GM23338 (cell line): ENCODE data around the gene PLSCR2. TPM values are rescaled to one million over a fixed set of nuclear protein-coding genes. Genes with fewer than 3 reads are reported as not detected.

Source experiments
- ATAC-seq: fragments of 200-7000 bp; cut with Tn5 transposase; 3 replicates; pipeline ENCODE4 v1.9.1; 2020
- DNase-seq: peaks from one replicate; pipeline ENCODE4 v3.0.0-alpha.2; 2015; ENCODE audit warnings: low spot score
- H2AFZ ChIP-seq: fragments of 200-600 bp; sonication (generic); 2 replicates; pipeline ENCODE4 v1.8.0; 2016; ENCODE audit warnings: antibody characterized with exemption, mild to moderate bottlenecking, moderate library complexity
- H3F3A ChIP-seq: fragments of 200-600 bp; sonication (generic); replicated peaks from 2 replicates; pipeline ENCODE4 v1.8.0; 2017; ENCODE audit warnings: antibody characterized with exemption, mixed run types, low read depth
- H3K27ac ChIP-seq: fragments of 200-600 bp; sonication (generic); 2 replicates; pipeline ENCODE4 v1.6.1; 2016; ENCODE audit warnings: low read depth
- H3K27me3 ChIP-seq: fragments of 200-600 bp; sonication (generic); 2 replicates; pipeline ENCODE4 v1.8.0; 2016; ENCODE audit warnings: mild to moderate bottlenecking, mixed run types, moderate library complexity; ENCODE audit not compliant: insufficient read depth
- H3K36me3 ChIP-seq: fragments of 200-600 bp; sonication (generic); 2 replicates; pipeline ENCODE4 v1.8.0; 2016; ENCODE audit warnings: mild to moderate bottlenecking; ENCODE audit not compliant: insufficient read depth
- H3K4me1 ChIP-seq: fragments of 200-600 bp; sonication (generic); 2 replicates; pipeline ENCODE4 v1.8.0; 2016; ENCODE audit warnings: mild to moderate bottlenecking, moderate library complexity; ENCODE audit not compliant: insufficient read depth
- H3K4me2 ChIP-seq: fragments of 200-600 bp; sonication (generic); 2 replicates; pipeline ENCODE4 v1.7.1; 2017; ENCODE audit warnings: mixed run types
- H3K4me3 ChIP-seq: fragments of 200-600 bp; sonication (generic); 2 replicates; pipeline ENCODE4 v1.6.1; 2016; ENCODE audit warnings: mixed run types
- H3K79me2 ChIP-seq: fragments of 200-600 bp; sonication (generic); replicated peaks from 2 replicates; pipeline ENCODE4 v1.8.0; 2017; ENCODE audit warnings: mild to moderate bottlenecking; ENCODE audit not compliant: insufficient read depth
- H3K9me2 ChIP-seq: fragments of 200-600 bp; sonication (generic); 2 replicates; pipeline ENCODE4 v1.8.0; 2017; ENCODE audit not compliant: insufficient read depth
- H4K20me1 ChIP-seq: fragments of 200-600 bp; sonication (generic); replicated peaks from 2 replicates; pipeline ENCODE4 v1.8.0; 2017; ENCODE audit warnings: mild to moderate bottlenecking; ENCODE audit not compliant: insufficient read depth
- H3K27ac Mint-ChIP-seq: 2 replicates; pipeline ENCODE4 v1.8.0; 2020; ENCODE audit warnings: inconsistent platforms, mild to moderate bottlenecking, moderate library complexity, mixed read lengths
- H3K27me3 Mint-ChIP-seq: 3 replicates; pipeline ENCODE4 v1.8.0; 2022; ENCODE audit warnings: low read depth, mild to moderate bottlenecking, moderate library complexity, mixed read lengths, inconsistent platforms; ENCODE audit not compliant: insufficient read depth, poor library complexity
- H3K36me3 Mint-ChIP-seq: 3 replicates; pipeline ENCODE4 v1.8.0; 2021; ENCODE audit warnings: low read depth, mild to moderate bottlenecking, inconsistent platforms, moderate library complexity, mixed read lengths
- H3K4me1 Mint-ChIP-seq: 3 replicates; pipeline ENCODE4 v1.8.0; 2020; ENCODE audit warnings: mild to moderate bottlenecking, inconsistent platforms, mixed read lengths
- H3K4me3 Mint-ChIP-seq: 3 replicates; pipeline ENCODE4 v1.8.0; 2021; ENCODE audit warnings: moderate library complexity, mild to moderate bottlenecking, inconsistent platforms, mixed read lengths
- H3K9me3 Mint-ChIP-seq: 3 replicates; pipeline ENCODE4 v1.8.0; 2020; ENCODE audit warnings: moderate library complexity, mild to moderate bottlenecking, inconsistent platforms, mixed read lengths
- CTCF ChIP-seq, 2 experiments: fragments of 200-600 bp in 1 of 2; sonication (generic) in 1 of 2; conservative IDR thresholded peaks; 2 replicates each; pipeline versions ENCODE4 v1.5.1 to v1.6.1; 2016 to 2017; ENCODE audit warnings: antibody characterized with exemption in 2 of 2, low read depth in 2 of 2, mild to moderate bottlenecking in 2 of 2, moderate library complexity in 1 of 2
- EZH2 ChIP-seq: fragments of 200-600 bp; sonication (generic); IDR thresholded peaks from one replicate; pipeline ENCODE4 v1.8.0; 2017; ENCODE audit warnings: antibody characterized with exemption, mild to moderate bottlenecking, low read depth; ENCODE audit not compliant: unreplicated experiment
- NANOG ChIP-seq: IDR thresholded peaks from 2 replicates; pipeline ENCODE4 v1.6.1; 2016; ENCODE audit warnings: antibody characterized with exemption, borderline replicate concordance
- POLR2AphosphoS5 ChIP-seq: IDR thresholded peaks from 2 replicates; pipeline ENCODE4 v1.6.1; 2016; ENCODE audit warnings: antibody characterized with exemption, low read depth
- REST ChIP-seq: IDR thresholded peaks from one replicate; pipeline ENCODE4 v1.6.1; 2018; ENCODE audit warnings: antibody characterized with exemption; ENCODE audit not compliant: unreplicated experiment
- STAT1 ChIP-seq: IDR thresholded peaks from one replicate; pipeline ENCODE4 v1.6.1; 2016; ENCODE audit warnings: antibody characterized with exemption; ENCODE audit not compliant: unreplicated experiment
- ZNF114 ChIP-seq: fragments of 250-450 bp; sonication (Bioruptor Pico); IDR thresholded peaks from 2 replicates; pipeline ENCODE4 v1.5.0; 2020; ENCODE audit warnings: mild to moderate bottlenecking, moderate library complexity
- ZNF462 ChIP-seq: fragments of 250-450 bp; sonication (Bioruptor Pico); IDR thresholded peaks from 2 replicates; pipeline ENCODE4 v1.5.0; 2020; ENCODE audit warnings: mild to moderate bottlenecking, moderate library complexity
- polyA plus RNA-seq: library from polyadenylated mRNA; unstranded; fragments of >200 nt; fragmentation: Nextera tagmentation; extraction: Ambion mirVana; gene quantifications from 2 replicates; pipeline ENCODE4 v1.2.1, GENCODE V29; 2016
- total RNA-seq: library from RNA; depleted of rRNA; stranded (reverse); fragments of >200 nt; shearing (Covaris generic); gene quantifications from 2 replicates; pipeline ENCODE4 v1.2.3, GENCODE V29; 2014

The PLSCR2 gene
- total and polyA plus RNA-seq, 2 experiments from 2014 or later, result 0.55 TPM; not detected in 1

GRCh38 chr3:146517684-146518435 lies 48.5 kb upstream of the PLSCR2 start:
- no peaks in the 10 kb centered on the region for H3F3A ChIP-seq
- H3K36me3 Mint-ChIP-seq, result peaks cover 34% of the 10 kb centered on the region
- H3K4me1 Mint-ChIP-seq, result peaks cover 28% of the 10 kb centered on the region
- H3K4me3 ChIP-seq, result no peak overlapping the region
- peaks cover 14% of the 10 kb centered on the region; the same call in 1 of the 2 replicates for H3K36me3 ChIP-seq
- no peak overlapping the region for H3K27ac ChIP-seq
- TF ChIP-seq ZNF114 (CRISPR knock-in tag) (no peak), REST (no peak)
- no peak overlapping the region for H2AFZ ChIP-seq
- ATAC-seq, result no peak
- no peak overlapping the region for H3K4me3 Mint-ChIP-seq
- no peaks in the 10 kb centered on the region for H4K20me1 ChIP-seq
- H3K4me2 ChIP-seq, result no peak overlapping the region
- no peak overlapping the region for H3K27ac Mint-ChIP-seq
- H3K27me3 ChIP-seq, result no peaks in the 10 kb centered on the region
- DNase-seq, result no peak
- H3K27me3 Mint-ChIP-seq, result peaks cover 2% of the 10 kb centered on the region
- peaks cover 5% of the 10 kb centered on the region; the same call in 1 of the 3 replicates for H3K9me3 Mint-ChIP-seq
- peaks cover 22% of the 10 kb centered on the region for H3K4me1 ChIP-seq
- no peaks in the 10 kb centered on the region; the same call in 1 of the 2 replicates for H3K9me2 ChIP-seq
- no peaks in the 10 kb centered on the region for H3K79me2 ChIP-seq

- Mint-ChIP-seq H3K4me1 (peaks cover 15% of the 10 kb centered on the region), H3K9me3 (peaks cover 5% of the 10 kb centered on the region; the same call in 1 of the 3 replicates), H3K27ac (no peak overlapping the region), H3K4me3 (no peak overlapping the region), H3K36me3 (peaks cover 28% of the 10 kb centered on the region), H3K27me3 (peaks cover 2% of the 10 kb centered on the region)
- Histone ChIP-seq H3K27me3 (no peaks in the 10 kb centered on the region), H3K4me1 (peaks cover 12% of the 10 kb centered on the region), H3K79me2 (no peaks in the 10 kb centered on the region), H4K20me1 (no peaks in the 10 kb centered on the region), H3K4me2 (no peak overlapping the region), H3K36me3 (peaks cover 18% of the 10 kb centered on the region), H3F3A (no peaks in the 10 kb centered on the region), H3K4me3 (no peak overlapping the region), H3K27ac (no peak overlapping the region), H2AFZ (no peak overlapping the region), H3K9me2 (no peaks in the 10 kb centered on the region; the same call in 1 of the 2 replicates)
- DNase-seq, result no peak
- no peak for ATAC-seq
- TF ChIP-seq EZH2, result no peak
- TF ChIP-seq POLR2AphosphoS5, result no peak
- TF ChIP-seq CTCF (conservative IDR thresholded peaks at IDR 0.05; ENCODE audit: low read depth in 2 of 2), result no peak
- TF ChIP-seq NANOG, result no peak
- TF ChIP-seq STAT1, result no peak
- TF ChIP-seq ZNF114 (CRISPR knock-in tag), result no peak
- TF ChIP-seq ZNF462 (CRISPR knock-in tag), result no peak
These were observed 44.2 kb upstream of the PLSCR2 start for GRCh38 chr3:146513386-146514051.
